Measurements from ENCODE around the gene CD101. TPM values are rescaled to one million over a fixed set of nuclear protein-coding genes. Genes with fewer than 3 reads are reported as not detected.

CD101 gene
- total RNA-seq, 3 donors from 2014 or later, result 0.32 to 3.9 (median 0.73) TPM

- Histone ChIP-seq H3K36me3 (no peaks in the 10 kb centered on the region), H3K9me3 (no peaks in the 10 kb centered on the region), H3K27me3 (no peaks in the 10 kb centered on the region), H3K4me3 (no peak overlapping the region), H3K4me1 (no peaks in the 10 kb centered on the region), H3K27ac (no peak overlapping the region)
- intact Hi-C loops (cut with DNase I; ENCODE audit: low total_unique reads), result no loop called here
- TF ChIP-seq POLR2AphosphoS5 (IDR thresholded peaks at IDR 0.05), result no peak
- no peak for DNase-seq (ENCODE audit: low spot score in 2 of 2)
Observed at GRCh38 chr1:116986421-116987255, 14.9 kb upstream of the CD101 start.

- Histone ChIP-seq H3K36me3 (no peaks in the 10 kb centered on the region), H3K27me3 (no peaks in the 10 kb centered on the region), H3K4me3 (no peak overlapping the region), H3K4me1 (no peaks in the 10 kb centered on the region), H3K27ac (no peak overlapping the region), H3K9me3 (no peaks in the 10 kb centered on the region)
- intact Hi-C loops (cut with DNase I; ENCODE audit: low total_unique reads), result no loop called here
- no peak for DNase-seq (ENCODE audit: low spot score in 2 of 2)
- TF ChIP-seq POLR2A (IDR thresholded peaks at IDR 0.05) (no peak), CTCF (IDR thresholded peaks at IDR 0.05) (no peak), POLR2AphosphoS5 (IDR thresholded peaks at IDR 0.05) (no peak)
Observed at GRCh38 chr1:116987256-116987555, 14.4 kb upstream of the CD101 start.

DNA sequence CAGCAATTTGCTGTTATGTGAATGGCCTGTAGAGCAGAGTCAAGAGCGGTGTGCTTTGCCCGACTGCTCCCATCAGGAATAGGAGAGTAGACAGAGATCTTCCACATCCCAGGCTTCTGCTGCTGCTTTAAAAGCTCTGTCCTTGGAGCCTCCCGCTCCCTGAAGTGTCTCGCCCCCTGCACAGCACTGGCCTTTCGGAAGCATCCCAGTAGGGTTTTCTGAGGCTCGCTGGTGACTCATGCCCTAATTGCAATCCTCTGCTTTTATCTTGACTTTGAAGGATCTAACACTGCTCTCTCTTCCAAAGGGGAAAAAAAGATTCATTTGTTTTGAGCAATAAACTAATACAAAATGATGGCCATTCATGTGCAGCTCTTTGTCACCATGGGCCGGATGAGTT is 13.3 kb upstream of the CD101 start:
- Histone ChIP-seq H3K27me3 (no peaks in the 10 kb centered on the region), H3K36me3 (no peaks in the 10 kb centered on the region), H3K4me3 (no peak overlapping the region), H3K9me3 (no peaks in the 10 kb centered on the region), H3K4me1 (no peaks in the 10 kb centered on the region), H3K27ac (no peak overlapping the region)
- intact Hi-C loops (cut with DNase I; ENCODE audit: low total_unique reads), result no loop called here
- TF ChIP-seq POLR2AphosphoS5 (IDR thresholded peaks at IDR 0.05) (no peak), CTCF (IDR thresholded peaks at IDR 0.05) (no peak), POLR2A (IDR thresholded peaks at IDR 0.05) (no peak)
- DNase-seq (ENCODE audit: low spot score in 2 of 2), result no peak

GRCh38 chr1:116988908-116989307 is 12.7 kb upstream of the CD101 start:
- H3K9me3 ChIP-seq, result no peaks in the 10 kb centered on the region
- TF ChIP-seq CTCF (IDR thresholded peaks at IDR 0.05) (no peak), POLR2AphosphoS5 (IDR thresholded peaks at IDR 0.05) (no peak), POLR2A (IDR thresholded peaks at IDR 0.05) (no peak)
- intact Hi-C loops (cut with DNase I; ENCODE audit: low total_unique reads), result no loop called here
- no peaks in the 10 kb centered on the region for H3K27me3 ChIP-seq
- H3K27ac ChIP-seq, result peak overlapping the region; percentile 10 to 27
- H3K36me3 ChIP-seq, result no peaks in the 10 kb centered on the region
- DNase-seq (ENCODE audit: low spot score in 2 of 2), result no peak
- no peaks in the 10 kb centered on the region for H3K4me1 ChIP-seq
- H3K4me3 ChIP-seq, result no peak overlapping the region

GRCh38 chr1:116989835-116990234 is 11.7 kb upstream of the CD101 start:
- Histone ChIP-seq H3K27me3 (no peaks in the 10 kb centered on the region), H3K4me3 (no peak overlapping the region), H3K4me1 (no peaks in the 10 kb centered on the region), H3K27ac (peak overlapping the region; percentile 67 to 82), H3K36me3 (no peaks in the 10 kb centered on the region), H3K9me3 (no peaks in the 10 kb centered on the region)
- intact Hi-C loops (cut with DNase I; ENCODE audit: low total_unique reads), result no loop called here
- no peak for TF ChIP-seq POLR2AphosphoS5 (IDR thresholded peaks at IDR 0.05)
- no peak for TF ChIP-seq POLR2A (IDR thresholded peaks at IDR 0.05)
- TF ChIP-seq CTCF (IDR thresholded peaks at IDR 0.05), result no peak
- DNase-seq (ENCODE audit: low spot score in 2 of 2), result no peak
